Stimulated activated effector memory CD8-positive, alpha-beta T cell treated with anti-CD3 and anti-CD28 coated beads, Interleukin-12 subunit alpha, Interleukin-12 subunit beta, amount 100 ng/mL, for 72 hours (primary cell): ENCODE data around the gene SGMS1.
A peak's percentile ranks its signal among the peaks of the same experiment; 100 is the strongest.

ENCODE experiments used
- ATAC-seq: fragments of 150-1000 bp; cut with Tn5 transposase; 2 replicates; pipeline ENCODE4 v1.10.0; 2021
- DNase-seq, 2 donors: peaks; one replicate each; pipeline ENCODE4 v3.0.0; 2021 to 2022; ENCODE audit warnings: low spot score in 2 of 2
- H3K27ac Mint-ChIP-seq: one replicate; pipeline ENCODE4 v1.8.0; 2022; ENCODE audit warnings: mild to moderate bottlenecking, mixed read lengths
- H3K36me3 Mint-ChIP-seq: one replicate; pipeline ENCODE4 v1.8.0; 2022; ENCODE audit warnings: mild to moderate bottlenecking, mixed read lengths
- H3K4me1 Mint-ChIP-seq: one replicate; pipeline ENCODE4 v1.8.0; 2022; ENCODE audit warnings: mixed read lengths
- H3K4me3 Mint-ChIP-seq: one replicate; pipeline ENCODE4 v1.8.0; 2022; ENCODE audit warnings: mild to moderate bottlenecking, mixed read lengths
- H3K9me3 Mint-ChIP-seq: one replicate; pipeline ENCODE4 v1.8.0; 2022; ENCODE audit warnings: mixed read lengths

SGMS1 gene

DNA sequence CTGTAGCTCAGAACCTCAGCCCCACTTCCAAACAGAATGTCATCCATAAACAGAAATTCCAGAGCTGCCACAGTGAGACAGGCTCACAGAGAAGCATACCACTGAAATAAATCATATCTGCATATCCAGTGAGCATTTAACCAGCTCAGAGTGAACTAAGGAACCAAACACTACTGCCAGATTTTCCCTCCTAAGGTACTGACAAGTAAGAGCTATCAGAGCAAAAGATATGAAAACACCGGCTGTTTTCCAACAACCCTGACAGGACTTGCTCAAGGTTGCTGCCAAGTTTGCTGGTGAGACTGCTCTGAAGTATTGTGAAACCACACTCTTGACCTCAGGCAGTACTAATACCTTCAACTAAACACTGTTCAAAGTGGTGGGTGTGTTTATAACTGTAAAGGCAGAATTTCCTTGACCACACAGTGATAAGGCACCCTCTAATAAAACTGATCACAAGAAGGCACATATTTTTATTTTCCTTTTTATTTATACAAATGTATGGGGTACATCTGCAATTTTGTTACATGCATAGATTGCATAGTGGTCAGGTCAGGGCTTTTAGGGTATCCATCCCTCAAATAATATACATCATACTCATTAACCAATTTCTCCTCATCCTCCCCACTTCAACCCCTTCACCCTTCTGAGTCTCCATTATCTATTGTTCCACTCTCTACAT, 18.3 kb downstream of the SGMS1 start:
- H3K36me3 Mint-ChIP-seq = no peaks in the 10 kb centered on the region
- peaks cover 70% of the 10 kb centered on the region for H3K4me1 Mint-ChIP-seq
- H3K9me3 Mint-ChIP-seq = no peaks in the 10 kb centered on the region
- ATAC-seq = peak; percentile 77
- H3K27ac Mint-ChIP-seq = peak overlapping the region; percentile 56
- H3K4me3 Mint-ChIP-seq = peak overlapping the region; percentile 62
- no peak for DNase-seq

GRCh38 chr10:50604809-50605208, 18.9 kb downstream of the SGMS1 start:
- peak overlapping the region; percentile 62 for H3K4me3 Mint-ChIP-seq
- ATAC-seq = peak; percentile 73
- H3K4me1 Mint-ChIP-seq = peaks cover 66% of the 10 kb centered on the region

DNA sequence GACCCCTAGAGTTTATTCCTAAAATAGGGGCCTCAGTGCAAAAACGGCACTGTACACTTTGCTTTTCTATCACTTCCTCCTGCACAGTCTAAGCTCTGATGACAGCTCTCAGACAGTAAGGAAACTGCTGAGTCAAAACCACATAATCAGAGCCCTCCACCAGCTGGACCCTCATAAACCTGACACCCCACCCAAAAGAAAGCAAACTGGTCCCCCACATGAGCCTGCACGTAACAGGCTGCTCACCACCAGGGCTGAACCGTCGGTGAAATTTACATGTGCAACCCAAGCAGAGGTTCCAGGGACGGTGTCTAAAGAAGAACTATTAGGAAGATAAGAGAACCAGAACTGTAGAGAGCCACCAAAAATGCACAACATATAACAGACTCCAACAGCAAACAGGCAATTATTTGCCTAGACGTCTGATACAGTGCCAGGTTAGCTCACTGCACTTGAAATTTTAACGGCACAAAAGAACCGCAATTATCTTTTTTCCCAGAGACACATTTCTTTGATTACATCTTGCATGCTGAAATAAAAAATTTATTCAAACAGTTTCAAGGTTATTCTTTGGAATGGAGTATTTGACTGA, 19.6 kb downstream of the SGMS1 start:
- Mint-ChIP-seq H3K4me1 (peaks cover 63% of the 10 kb centered on the region), H3K27ac (peak overlapping the region; percentile 77), H3K36me3 (no peaks in the 10 kb centered on the region), H3K9me3 (no peaks in the 10 kb centered on the region), H3K4me3 (peak overlapping the region; percentile 62)
- DNase-seq (no peak), ATAC-seq (peak; percentile 59)

More at GRCh38 chr10:50604809-50605208, 18.9 kb downstream of the SGMS1 start:
- no peak for DNase-seq
- H3K36me3 Mint-ChIP-seq = no peaks in the 10 kb centered on the region
- H3K9me3 Mint-ChIP-seq = no peaks in the 10 kb centered on the region
- H3K27ac Mint-ChIP-seq = peak overlapping the region; percentile 56

DNA sequence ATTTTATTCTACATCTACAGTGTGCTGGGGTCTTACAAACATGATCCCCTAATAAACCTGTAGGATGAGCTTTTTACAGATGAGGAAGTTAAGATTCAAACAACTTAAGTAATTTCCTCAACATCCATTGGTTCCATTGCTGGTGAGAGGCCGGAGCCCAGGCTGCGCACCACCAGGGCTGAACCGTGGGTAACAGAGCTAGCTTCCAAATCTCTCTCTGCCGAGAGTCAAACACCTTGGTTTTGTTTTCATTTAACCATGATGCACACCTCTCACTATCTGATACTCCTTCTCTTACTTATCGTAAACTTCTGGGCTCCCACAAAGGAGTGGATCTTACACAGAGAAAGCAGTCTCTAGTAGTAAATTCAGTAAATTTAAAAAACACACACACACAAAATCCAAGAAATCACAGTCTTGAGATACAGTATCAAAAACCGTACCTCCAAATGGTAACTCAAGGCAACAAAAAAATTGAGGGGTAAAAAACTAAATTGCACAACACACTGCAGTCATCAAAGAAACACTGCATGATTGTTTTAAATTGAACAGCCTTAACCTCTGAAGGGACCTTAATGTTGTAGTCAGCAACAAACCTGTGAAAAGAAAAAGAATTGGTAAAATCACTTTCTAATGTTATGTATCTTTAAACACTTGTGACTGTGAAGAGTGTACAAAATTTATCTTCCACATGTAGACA, 20.5 kb downstream of the SGMS1 start:
- peaks cover 63% of the 10 kb centered on the region for H3K4me1 Mint-ChIP-seq
- no peaks in the 10 kb centered on the region for H3K36me3 Mint-ChIP-seq
- peak overlapping the region; percentile 77 for H3K27ac Mint-ChIP-seq

DNA sequence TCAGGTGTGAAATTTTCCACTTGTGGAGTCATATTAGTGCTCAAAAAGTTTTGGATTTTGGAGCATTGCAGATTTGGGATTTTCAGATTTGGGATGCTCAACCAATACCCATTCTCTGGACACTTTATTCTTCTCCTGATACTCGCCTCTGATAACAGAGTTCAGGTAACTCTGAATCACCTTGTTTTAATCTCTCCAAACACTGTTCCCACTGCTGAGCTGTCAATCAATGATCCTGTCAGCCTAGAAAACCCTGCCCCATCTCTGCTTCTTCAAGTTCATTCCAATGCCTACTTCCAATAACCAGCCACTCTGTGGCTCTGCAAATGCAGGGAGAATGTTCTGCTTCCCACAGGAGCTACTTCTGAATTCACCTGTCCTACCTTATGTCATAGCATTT, 21.8 kb downstream of the SGMS1 start:
- Mint-ChIP-seq H3K4me1 (peaks cover 53% of the 10 kb centered on the region), H3K27ac (no peak overlapping the region), H3K36me3 (no peaks in the 10 kb centered on the region), H3K4me3 (no peak overlapping the region), H3K9me3 (no peaks in the 10 kb centered on the region)
- no peak for DNase-seq
- no peak for ATAC-seq

More for the DNA sequence above, 20.5 kb downstream of the SGMS1 start:
- no peak for ATAC-seq
- H3K9me3 Mint-ChIP-seq = no peaks in the 10 kb centered on the region
- H3K4me3 Mint-ChIP-seq = peak overlapping the region; percentile 62
- no peak for DNase-seq

GRCh38 chr10:50600831-50601477, 22.8 kb downstream of the SGMS1 start:
- H3K27ac Mint-ChIP-seq = no peak overlapping the region

GRCh38 chr10:50600286-50600685, 23.5 kb downstream of the SGMS1 start:
- no peak overlapping the region for H3K4me3 Mint-ChIP-seq
- no peak overlapping the region for H3K27ac Mint-ChIP-seq
- H3K36me3 Mint-ChIP-seq = no peaks in the 10 kb centered on the region
- no peaks in the 10 kb centered on the region for H3K9me3 Mint-ChIP-seq
- H3K4me1 Mint-ChIP-seq = peaks cover 44% of the 10 kb centered on the region
- DNase-seq = no peak
- ATAC-seq = no peak

More at GRCh38 chr10:50600831-50601477, 22.8 kb downstream of the SGMS1 start:
- no peak overlapping the region for H3K4me3 Mint-ChIP-seq
- H3K36me3 Mint-ChIP-seq = no peaks in the 10 kb centered on the region
- DNase-seq (no peak), ATAC-seq (no peak)
- no peaks in the 10 kb centered on the region for H3K9me3 Mint-ChIP-seq
- peaks cover 51% of the 10 kb centered on the region for H3K4me1 Mint-ChIP-seq

DNA sequence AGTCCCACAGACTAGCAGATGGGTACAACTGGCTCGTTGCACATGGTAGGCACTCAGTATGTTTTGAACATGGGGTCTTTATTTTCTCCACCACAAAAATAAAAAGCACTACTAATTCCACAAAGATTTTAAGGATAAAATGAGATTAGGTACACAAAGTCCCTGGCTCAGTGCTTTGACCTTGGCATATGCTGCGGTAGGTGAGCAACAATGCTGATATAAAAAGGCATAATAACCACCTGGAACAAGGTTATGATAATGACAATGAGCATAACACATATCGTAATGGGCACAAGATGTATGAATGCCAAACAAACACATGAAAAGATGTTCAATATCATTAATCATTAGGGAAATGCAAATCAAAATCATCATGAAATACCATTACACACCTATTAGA, 26.9 kb downstream of the SGMS1 start:
- H3K9me3 Mint-ChIP-seq = no peaks in the 10 kb centered on the region
- ATAC-seq = no peak
- no peak overlapping the region for H3K4me3 Mint-ChIP-seq
- H3K36me3 Mint-ChIP-seq = no peaks in the 10 kb centered on the region
- H3K27ac Mint-ChIP-seq = no peak overlapping the region
- no peak for DNase-seq
- peaks cover 27% of the 10 kb centered on the region for H3K4me1 Mint-ChIP-seq

DNA sequence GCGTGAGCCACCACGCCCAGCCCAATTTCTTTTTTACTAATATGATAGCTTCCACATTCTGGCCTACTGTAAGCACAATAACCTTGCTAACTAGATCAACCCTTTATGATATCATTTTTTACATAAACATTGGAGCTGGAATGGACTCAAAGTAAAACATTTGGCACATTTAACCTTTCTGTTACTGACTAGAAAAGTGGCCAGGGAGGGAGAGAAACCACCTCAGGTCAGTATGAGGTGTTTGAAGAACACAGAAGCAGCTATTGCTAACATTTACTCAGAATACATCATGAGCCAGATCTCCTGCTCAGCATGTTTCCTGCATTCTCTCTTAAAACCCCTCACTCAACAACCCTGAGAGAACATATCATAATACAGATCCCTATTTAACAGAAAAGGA, 27.3 kb downstream of the SGMS1 start:
- DNase-seq (no peak), ATAC-seq (no peak)
- Mint-ChIP-seq H3K36me3 (no peaks in the 10 kb centered on the region), H3K9me3 (no peaks in the 10 kb centered on the region), H3K27ac (no peak overlapping the region), H3K4me1 (peaks cover 23% of the 10 kb centered on the region), H3K4me3 (no peak overlapping the region)

- no peak overlapping the region for H3K4me3 Mint-ChIP-seq
- H3K27ac Mint-ChIP-seq = no peak overlapping the region
- DNase-seq (no peak), ATAC-seq (no peak)
- H3K36me3 Mint-ChIP-seq = no peaks in the 10 kb centered on the region
- peaks cover 16% of the 10 kb centered on the region for H3K4me1 Mint-ChIP-seq
- no peaks in the 10 kb centered on the region for H3K9me3 Mint-ChIP-seq
Measured at GRCh38 chr10:50595785-50596184, 28.0 kb downstream of the SGMS1 start.

- Mint-ChIP-seq H3K4me3 (no peak overlapping the region), H3K36me3 (peaks cover 11% of the 10 kb centered on the region), H3K9me3 (no peaks in the 10 kb centered on the region), H3K4me1 (peaks cover 11% of the 10 kb centered on the region), H3K27ac (no peak overlapping the region)
- no peak for DNase-seq
- ATAC-seq = peak; percentile 60
Measured at GRCh38 chr10:50593523-50594376, 30.0 kb downstream of the SGMS1 start.

- Mint-ChIP-seq H3K27ac (no peak overlapping the region), H3K36me3 (peaks cover 18% of the 10 kb centered on the region), H3K4me3 (no peak overlapping the region), H3K9me3 (no peaks in the 10 kb centered on the region), H3K4me1 (peaks cover 11% of the 10 kb centered on the region)
- DNase-seq (no peak), ATAC-seq (no peak)
Measured at GRCh38 chr10:50592961-50593418, 30.8 kb downstream of the SGMS1 start.

DNA sequence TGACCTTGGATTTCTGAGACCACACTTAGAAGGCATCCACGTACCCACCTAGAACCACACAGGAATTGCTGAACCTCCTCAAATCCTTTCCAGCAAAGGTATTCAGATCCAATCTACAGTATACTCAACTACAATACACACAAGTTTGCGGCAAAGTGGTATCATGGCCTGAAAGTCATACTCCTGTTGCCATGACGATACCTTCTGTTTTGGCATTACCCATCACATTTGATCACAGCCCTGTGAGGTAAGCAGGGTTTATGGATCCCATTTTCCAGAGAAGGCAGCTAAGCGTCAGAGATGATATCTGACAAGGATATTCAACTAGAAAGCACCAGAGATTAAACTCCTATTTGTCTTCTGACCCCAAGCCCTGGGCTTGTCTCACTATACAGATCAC, 32.8 kb downstream of the SGMS1 start:
- H3K9me3 Mint-ChIP-seq = no peaks in the 10 kb centered on the region
- peaks cover 18% of the 10 kb centered on the region for H3K36me3 Mint-ChIP-seq
- ATAC-seq (no peak), DNase-seq (no peak)
- no peak overlapping the region for H3K27ac Mint-ChIP-seq
- peaks cover 22% of the 10 kb centered on the region for H3K4me1 Mint-ChIP-seq
- no peak overlapping the region for H3K4me3 Mint-ChIP-seq

DNA sequence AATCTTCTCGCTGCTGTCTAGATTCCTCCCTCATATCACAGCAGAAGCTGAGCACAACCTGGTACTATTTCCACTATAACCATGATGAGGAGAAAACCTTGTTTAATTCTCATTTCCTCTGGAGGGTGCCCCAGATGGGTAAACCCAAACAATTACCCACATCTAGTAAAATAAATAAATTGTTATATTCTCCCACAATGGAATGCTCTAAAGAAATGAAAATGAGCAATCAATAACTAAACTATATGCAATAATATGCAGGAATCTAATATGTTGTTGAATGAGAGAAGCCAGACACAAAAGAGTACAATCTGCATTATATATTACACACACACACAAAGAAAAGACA, 37.0 kb downstream of the SGMS1 start:
- no peak for ATAC-seq

More for the DNA sequence above, 37.0 kb downstream of the SGMS1 start:
- H3K4me3 Mint-ChIP-seq = no peak overlapping the region
- no peak for DNase-seq
- H3K27ac Mint-ChIP-seq = no peak overlapping the region
- H3K4me1 Mint-ChIP-seq = peaks cover 20% of the 10 kb centered on the region
- H3K9me3 Mint-ChIP-seq = no peaks in the 10 kb centered on the region
- H3K36me3 Mint-ChIP-seq = peaks cover 18% of the 10 kb centered on the region
